Activated T-cell treated with anti-CD3 and anti-CD28 coated beads, Interleukin-2, amount 50 U/mL, for 72 hours (primary cell): ENCODE results near the gene APMAP. TPM values are rescaled to one million over a fixed set of nuclear protein-coding genes. Genes with fewer than 3 reads are reported as not detected.

ENCODE experiments used
- ATAC-seq, 2 donors: fragments of 150-1000 bp; cut with Tn5 transposase; replicated peaks in 1 of 2; 2 replicates each; pipeline ENCODE4 v1.10.0; 2021; ENCODE audit warnings: moderate library complexity in 2 of 2, mild to moderate bottlenecking in 1 of 2
- DNase-seq, 2 donors: peaks; one replicate each; pipeline ENCODE4 v3.0.0; 2021 to 2022; ENCODE audit warnings: mixed read lengths in 1 of 2
- H3K27ac Mint-ChIP-seq: one replicate; pipeline ENCODE4 v1.8.0; 2022; ENCODE audit warnings: mild to moderate bottlenecking, moderate library complexity, mixed read lengths
- H3K27me3 Mint-ChIP-seq: one replicate; pipeline ENCODE4 v1.8.0; 2022; ENCODE audit warnings: low read depth, mixed read lengths
- H3K36me3 Mint-ChIP-seq, 2 donors: one replicate each; pipeline ENCODE4 v1.8.0; 2022; ENCODE audit warnings: mixed read lengths in 2 of 2, mild to moderate bottlenecking in 1 of 2; ENCODE audit not compliant: insufficient read depth in 2 of 2
- H3K4me1 Mint-ChIP-seq: one replicate; pipeline ENCODE4 v1.8.0; 2022; ENCODE audit warnings: low read depth, mixed read lengths
- H3K4me3 Mint-ChIP-seq, 2 donors: one replicate each; pipeline ENCODE4 v1.8.0; 2022; ENCODE audit warnings: mild to moderate bottlenecking in 2 of 2, mixed read lengths in 2 of 2, moderate library complexity in 2 of 2
- H3K9me3 Mint-ChIP-seq, 2 donors: one replicate each; pipeline ENCODE4 v1.8.0; 2022; ENCODE audit warnings: mixed read lengths in 2 of 2
- total RNA-seq, 2 donors: library from RNA; stranded (reverse); gene quantifications; one replicate each; pipeline ENCODE4 v1.2.3, GENCODE V29; 2022

APMAP gene
- total RNA-seq, 2 donors from 2014 or later = 65.2 to 70.2 TPM

DNA sequence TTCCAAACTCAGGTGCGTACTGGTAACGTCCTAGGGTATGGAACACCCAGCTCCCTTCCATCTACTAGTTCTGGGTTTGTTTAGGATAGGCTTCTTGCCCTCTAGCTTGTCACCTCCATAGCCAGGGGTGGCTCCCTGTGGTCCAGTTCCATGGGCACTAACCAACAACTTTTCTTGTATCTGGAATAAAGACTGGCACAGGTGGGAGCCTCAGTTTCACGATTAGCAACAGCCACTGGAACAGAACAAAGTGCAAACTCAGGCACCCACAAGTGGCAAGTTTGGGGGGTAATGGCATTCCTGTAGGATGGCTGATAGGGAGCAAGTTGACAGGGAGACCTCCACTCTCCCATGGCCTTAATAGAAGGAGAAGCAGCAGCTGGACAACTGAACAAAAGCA lies 5.6 kb upstream of the APMAP start:
- Mint-ChIP-seq H3K27ac (no peak overlapping the region), H3K4me1 (peaks cover 26% of the 10 kb centered on the region), H3K9me3 (peaks cover 0 to 2% of the 10 kb centered on the region in 2 donors), H3K4me3 (no peak overlapping the region), H3K36me3 (peaks cover 4 to 6% of the 10 kb centered on the region in 2 donors), H3K27me3 (no peaks in the 10 kb centered on the region)
- ATAC-seq (no peak), DNase-seq (no peak)

DNA sequence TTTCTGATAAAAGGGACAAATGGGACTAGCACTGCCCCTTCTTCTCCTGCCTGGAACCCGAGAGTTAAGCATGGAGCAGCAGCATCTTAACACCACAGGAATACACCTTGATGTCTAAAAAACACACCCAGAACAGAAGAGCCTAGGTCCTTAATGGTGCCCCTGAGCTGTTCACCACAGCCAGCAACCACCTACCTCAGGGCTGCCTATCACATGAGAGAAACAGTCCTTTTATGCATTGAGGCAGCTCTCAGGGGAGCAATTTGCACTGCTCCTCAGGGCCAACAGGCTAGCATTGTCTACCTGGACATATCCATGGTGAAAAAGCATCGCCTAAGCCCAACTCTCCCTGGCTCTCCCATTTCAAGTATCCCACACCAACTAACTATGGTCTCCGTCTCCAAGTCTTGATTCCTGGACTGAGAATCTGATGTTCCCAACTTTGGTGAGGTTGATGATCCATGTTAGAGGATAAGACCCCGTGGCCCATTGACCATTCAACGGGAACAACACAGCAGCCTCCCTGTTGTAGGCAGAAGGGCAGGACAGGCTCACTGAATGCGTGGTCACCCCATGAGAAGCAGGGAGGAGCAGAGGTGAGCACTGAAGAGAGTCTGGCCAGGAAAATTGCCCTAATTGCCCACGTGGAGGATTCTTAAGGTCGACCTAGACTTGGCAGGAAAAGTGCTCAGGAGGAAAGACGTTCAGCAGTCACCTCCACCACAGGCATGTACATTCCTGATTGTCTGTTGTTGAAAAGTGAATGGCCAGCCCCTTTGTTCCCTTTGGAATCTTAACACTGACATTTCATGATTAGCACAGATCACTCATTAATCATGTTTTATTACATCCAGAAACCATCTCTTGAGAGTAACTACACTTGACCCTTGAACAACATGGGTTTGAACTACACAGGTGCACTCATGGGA lies 4.2 kb upstream of the APMAP start:
- H3K27me3 Mint-ChIP-seq = no peaks in the 10 kb centered on the region
- DNase-seq = no peak
- no peak for ATAC-seq
- H3K36me3 Mint-ChIP-seq = peaks cover 3 to 4% of the 10 kb centered on the region in 2 donors
- no peaks in the 10 kb centered on the region for H3K9me3 Mint-ChIP-seq
- no peak overlapping the region for H3K4me3 Mint-ChIP-seq
- H3K4me1 Mint-ChIP-seq = peaks cover 33% of the 10 kb centered on the region
- no peak overlapping the region for H3K27ac Mint-ChIP-seq

DNA sequence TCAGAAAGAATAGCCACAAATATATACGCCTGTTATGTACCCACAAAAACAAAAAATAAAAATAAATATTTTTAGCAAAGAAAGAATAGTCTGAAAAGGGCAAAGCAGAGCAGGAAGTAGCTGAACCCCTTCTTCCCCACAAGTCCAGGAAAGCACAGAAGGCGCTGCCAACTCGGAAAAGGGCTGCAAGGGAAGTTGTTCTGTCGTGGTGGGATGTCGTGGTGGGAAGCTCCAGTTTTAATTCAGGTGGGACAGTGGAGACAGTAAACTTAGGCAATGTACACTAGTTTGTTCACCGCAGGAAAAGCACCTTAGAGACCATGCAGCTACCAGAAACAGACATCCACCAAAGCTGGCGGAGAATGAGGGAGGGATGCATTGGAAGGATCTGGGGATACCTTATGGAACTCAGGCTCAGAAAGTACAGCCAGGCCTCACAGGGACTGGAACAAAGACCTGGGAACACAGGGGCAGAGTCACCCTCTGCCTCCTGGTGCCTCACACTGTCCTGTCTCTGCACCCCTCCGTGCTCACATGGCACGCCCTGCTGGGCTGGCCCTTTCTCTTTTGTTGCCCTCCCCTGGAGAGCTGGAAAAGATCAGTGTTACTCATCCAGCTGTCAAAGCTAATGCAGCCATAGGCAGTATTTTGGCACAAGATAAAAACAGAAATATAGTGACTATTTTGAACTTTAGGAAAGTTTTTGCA lies 3.3 kb upstream of the APMAP start:
- Mint-ChIP-seq H3K4me3 (no peak overlapping the region), H3K4me1 (peaks cover 41% of the 10 kb centered on the region), H3K27ac (no peak overlapping the region), H3K36me3 (peaks cover 5 to 6% of the 10 kb centered on the region in 2 donors), H3K27me3 (no peaks in the 10 kb centered on the region), H3K9me3 (no peaks in the 10 kb centered on the region)
- DNase-seq (no peak), ATAC-seq (no peak)

DNA sequence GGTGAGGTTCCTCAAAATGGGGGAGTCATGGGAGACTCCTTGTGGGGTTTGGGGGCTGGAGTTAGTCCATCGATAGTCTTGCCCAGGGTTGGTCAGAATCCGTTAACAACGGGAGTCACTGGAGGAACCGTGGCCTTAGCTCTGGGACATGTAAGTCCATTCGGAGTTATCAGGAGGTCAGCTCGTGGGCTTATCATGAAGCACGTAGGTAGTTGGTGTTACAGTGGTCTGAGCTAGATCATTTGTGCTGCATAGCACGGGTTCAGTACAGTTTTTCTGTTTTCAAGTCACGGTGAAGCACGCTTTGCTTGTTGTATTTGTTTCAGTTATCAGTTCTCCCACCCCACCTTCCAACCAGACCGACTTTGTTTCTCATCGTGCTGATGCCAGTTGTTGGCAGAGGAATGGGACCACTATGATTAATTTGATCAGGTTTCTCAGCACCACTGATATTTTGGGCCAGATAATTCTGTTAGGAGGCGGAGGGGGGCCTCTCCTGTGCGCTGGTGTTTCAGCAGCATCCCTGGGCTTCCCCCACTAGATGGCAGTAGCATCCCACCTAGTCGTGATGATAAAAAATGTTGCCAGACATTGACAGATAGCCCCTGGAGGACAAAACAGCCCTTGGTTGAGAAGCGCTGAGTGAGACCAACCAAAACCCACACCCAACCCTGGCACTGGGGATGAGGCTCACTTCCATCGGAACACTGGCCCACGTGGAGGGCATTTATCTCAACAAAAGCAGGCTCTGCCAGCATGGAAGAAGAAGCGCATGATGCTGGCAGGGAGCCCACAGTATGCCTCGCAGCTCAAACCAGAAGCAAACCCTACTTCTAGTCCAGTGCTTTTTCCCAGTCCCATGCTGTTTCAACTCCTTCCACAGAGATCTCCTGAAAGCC lies 2.2 kb upstream of the APMAP start:
- no peaks in the 10 kb centered on the region for H3K9me3 Mint-ChIP-seq
- DNase-seq = peak; percentile 79 to 85
- H3K36me3 Mint-ChIP-seq = peaks cover 5 to 6% of the 10 kb centered on the region in 2 donors
- no peaks in the 10 kb centered on the region for H3K27me3 Mint-ChIP-seq
- peak; percentile 25 to 31 for ATAC-seq
- H3K4me1 Mint-ChIP-seq = peaks cover 45% of the 10 kb centered on the region
- H3K4me3 Mint-ChIP-seq = peak overlapping the region; percentile 37 to 56
- H3K27ac Mint-ChIP-seq = no peak overlapping the region

DNA sequence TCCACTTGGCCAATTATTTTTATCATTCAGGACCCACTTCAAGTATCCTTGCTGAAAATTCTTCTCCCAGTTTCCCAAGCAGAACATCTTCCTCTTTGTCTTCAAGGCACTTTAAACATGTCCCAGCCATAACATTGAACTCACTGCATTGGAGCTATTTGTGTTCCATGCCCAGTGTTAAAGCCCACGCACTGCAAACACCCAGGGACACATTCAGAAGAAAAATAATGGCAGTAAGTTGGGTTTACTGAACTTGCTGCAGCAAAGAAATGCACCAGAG lies 1.6 kb upstream of the APMAP start:
- Mint-ChIP-seq H3K4me3 (peak overlapping the region; percentile 5 to 29), H3K36me3 (peaks cover 6 to 7% of the 10 kb centered on the region in 2 donors), H3K4me1 (peaks cover 51% of the 10 kb centered on the region), H3K27me3 (no peaks in the 10 kb centered on the region), H3K9me3 (no peaks in the 10 kb centered on the region), H3K27ac (no peak overlapping the region)
- ATAC-seq (no peak), DNase-seq (no peak)

DNA sequence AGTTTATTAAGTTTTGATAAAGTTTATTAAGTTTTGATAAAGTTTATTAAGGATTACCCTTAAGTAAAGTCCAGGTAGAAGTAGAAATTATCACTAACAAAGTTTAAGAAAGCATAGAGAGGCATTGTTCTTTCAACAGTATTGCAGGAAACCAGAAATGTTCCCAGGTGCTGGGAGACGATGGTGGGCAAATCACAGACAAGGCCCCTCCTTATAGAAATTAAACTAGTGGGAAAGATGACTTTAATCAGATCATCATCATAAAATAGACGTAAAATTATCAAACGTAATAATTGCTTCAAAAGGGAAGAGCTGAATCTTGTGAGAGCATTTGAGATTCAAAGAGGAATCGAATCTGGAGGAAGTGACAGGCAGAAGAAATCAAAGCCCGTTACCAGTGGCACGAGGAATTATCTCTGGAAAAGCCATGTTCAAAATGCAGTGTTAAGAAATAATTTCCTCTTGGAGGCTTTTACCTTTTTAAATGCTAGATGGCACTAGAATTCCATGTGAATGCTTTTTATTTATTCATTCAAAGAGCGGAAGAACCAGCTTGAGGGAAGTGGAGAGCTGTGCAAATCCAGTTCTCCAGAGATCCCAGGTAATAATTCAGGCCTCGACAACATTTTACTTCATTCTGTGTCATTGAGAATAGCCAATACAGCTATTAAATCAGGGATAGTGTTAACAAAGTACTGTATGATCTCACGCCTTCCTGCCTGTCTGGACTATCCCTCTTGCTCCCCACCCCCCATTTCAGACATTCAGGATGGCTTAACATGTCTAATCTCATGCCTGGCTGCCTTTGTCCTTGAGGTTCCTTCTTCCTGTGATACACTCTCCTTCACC lies 1.0 kb upstream of the APMAP start:
- Mint-ChIP-seq H3K27ac (peak overlapping the region; percentile 95), H3K27me3 (no peaks in the 10 kb centered on the region), H3K9me3 (no peaks in the 10 kb centered on the region), H3K4me3 (peak overlapping the region; percentile 58 to 96), H3K4me1 (peaks cover 57% of the 10 kb centered on the region), H3K36me3 (peaks cover 6 to 9% of the 10 kb centered on the region in 2 donors)
- DNase-seq (no peak), ATAC-seq (no peak)

DNA sequence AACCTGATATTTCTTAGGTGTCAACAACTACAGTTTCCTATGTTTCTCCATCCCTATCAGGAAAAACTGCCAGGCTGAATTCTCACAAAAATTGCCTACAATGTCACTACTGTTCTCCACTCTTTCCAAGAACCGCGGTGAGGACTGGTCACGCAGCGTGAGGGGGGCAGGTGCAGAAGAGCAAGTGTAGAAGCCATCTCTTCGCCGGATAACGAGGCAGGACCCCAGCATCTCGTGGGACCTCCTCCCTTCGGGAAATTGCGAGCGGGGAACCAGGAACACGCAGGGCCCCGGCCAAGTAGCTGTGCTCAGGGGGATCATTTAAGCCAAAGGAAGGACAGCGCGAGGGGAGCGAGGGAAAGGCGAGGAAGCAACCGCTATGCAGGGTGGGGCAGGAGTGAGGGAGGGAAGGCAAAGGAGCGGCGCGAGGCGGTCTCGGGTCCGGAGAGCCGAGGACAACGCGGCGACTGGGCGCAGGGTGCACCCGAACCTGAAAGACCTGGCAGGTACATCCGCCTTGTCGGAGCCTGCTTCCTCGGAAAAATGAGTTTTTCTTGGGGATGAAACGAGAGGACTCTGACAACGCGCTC lies 559 bp downstream of the APMAP start:
- Mint-ChIP-seq H3K4me3 (peak overlapping the region; percentile 86 to 96), H3K4me1 (peaks cover 73% of the 10 kb centered on the region), H3K36me3 (peaks cover 6 to 9% of the 10 kb centered on the region in 2 donors), H3K27ac (peak overlapping the region; percentile 95), H3K27me3 (no peaks in the 10 kb centered on the region), H3K9me3 (no peaks in the 10 kb centered on the region)
- peak; percentile 19 to 35 for DNase-seq
- peak; percentile 10 to 25 for ATAC-seq

DNA sequence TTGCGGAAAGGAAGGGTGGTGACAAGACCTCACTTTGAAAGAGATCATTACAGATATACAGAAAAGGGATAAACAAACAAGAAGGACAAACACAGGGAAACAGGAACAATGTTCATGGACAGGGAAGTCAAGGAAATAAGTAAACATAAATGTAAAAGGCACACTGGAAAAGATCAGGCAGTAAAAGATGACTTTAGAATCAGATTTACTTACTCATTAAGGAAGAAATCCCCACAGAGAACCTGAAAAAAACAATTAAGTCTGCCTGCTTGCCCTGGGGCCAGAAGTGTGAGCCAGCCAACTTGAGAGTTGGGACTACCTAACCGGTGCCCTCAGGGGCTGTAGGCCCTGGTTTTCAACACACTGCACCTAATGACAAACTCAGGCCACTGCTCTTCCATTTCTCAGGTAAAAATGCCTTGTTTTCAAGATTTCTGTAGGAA lies 1.7 kb downstream of the APMAP start:
- no peaks in the 10 kb centered on the region for H3K9me3 Mint-ChIP-seq
- H3K27me3 Mint-ChIP-seq = no peaks in the 10 kb centered on the region
- H3K4me1 Mint-ChIP-seq = peaks cover 84% of the 10 kb centered on the region
- H3K36me3 Mint-ChIP-seq = peaks cover 6 to 11% of the 10 kb centered on the region in 2 donors
- no peak for ATAC-seq
- peak overlapping the region; percentile 86 to 96 for H3K4me3 Mint-ChIP-seq
- DNase-seq = peak; percentile 16 to 19
- peak overlapping the region; percentile 95 for H3K27ac Mint-ChIP-seq

DNA sequence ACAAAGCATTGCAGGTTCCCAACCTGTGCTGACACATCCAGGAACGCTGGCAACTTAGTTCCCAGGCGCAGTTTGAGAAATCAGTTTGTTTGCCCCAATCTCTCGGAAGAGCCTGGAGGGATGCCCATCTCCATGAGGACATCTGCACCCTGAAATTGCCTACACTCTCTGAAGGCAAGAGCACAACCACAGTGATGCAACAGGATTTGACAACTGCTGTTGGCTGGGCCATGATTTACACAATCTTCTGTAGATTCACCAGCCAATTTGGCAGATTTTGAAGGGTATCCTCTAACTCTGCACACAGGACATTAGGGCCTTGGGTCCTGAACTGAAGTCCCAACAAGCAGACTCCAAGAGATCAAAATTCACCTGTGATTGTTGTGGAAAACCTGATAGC lies 3.4 kb downstream of the APMAP start:
- Mint-ChIP-seq H3K36me3 (peaks cover 6 to 11% of the 10 kb centered on the region in 2 donors), H3K9me3 (no peaks in the 10 kb centered on the region), H3K27me3 (no peaks in the 10 kb centered on the region), H3K4me3 (peak overlapping the region; percentile 62 to 69), H3K27ac (peak overlapping the region; percentile 87), H3K4me1 (peaks cover 87% of the 10 kb centered on the region)
- ATAC-seq (no peak), DNase-seq (no peak)

DNA sequence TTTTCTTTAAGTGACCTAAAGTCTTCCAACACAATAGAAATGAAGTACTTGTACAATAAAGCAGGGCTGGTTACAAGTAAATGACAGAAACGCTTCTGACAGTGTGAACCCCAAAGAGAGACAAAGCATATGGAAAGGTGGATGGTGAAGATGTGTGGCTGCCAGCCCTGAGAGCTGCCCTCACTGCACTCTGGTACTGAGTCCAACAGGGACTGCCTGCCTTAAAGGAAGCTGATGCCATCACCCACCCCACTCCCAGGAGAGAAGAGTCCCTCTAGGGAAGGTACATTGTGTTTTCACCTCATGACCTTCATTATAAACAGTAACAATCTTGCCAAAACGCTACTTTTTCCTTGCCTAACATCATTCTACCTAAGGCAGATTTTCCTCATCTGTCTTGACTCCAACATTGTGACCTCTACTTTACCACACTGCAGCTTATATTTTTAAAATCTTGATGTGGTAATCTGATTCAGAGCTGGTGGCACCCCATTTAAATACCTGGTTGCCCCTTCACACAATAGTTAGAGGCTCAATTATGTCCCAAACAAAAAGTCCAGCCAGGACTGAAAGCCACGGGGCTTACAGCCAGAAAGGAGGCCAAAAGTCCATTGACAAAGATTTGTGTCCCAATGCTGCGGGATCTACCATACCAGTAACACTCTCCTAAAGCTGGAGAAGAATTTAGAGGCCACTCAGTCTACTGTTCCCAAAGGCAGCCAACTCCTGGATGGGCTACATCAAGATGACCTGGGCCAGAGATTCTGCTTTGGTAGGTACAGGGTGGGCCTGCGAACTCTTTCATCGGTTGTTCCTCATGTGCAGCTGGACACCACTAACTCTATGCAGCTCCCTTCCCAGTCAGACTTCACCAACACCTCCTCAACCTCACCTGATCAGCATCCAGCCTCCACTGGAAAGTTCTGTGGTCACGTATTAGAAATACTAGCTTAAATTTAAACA lies 4.4 kb downstream of the APMAP start:
- Mint-ChIP-seq H3K27me3 (no peaks in the 10 kb centered on the region), H3K9me3 (no peaks in the 10 kb centered on the region), H3K27ac (peak overlapping the region; percentile 13), H3K4me1 (peaks cover 80% of the 10 kb centered on the region), H3K4me3 (peak overlapping the region in 1 of 2 donors; percentile 69), H3K36me3 (peaks cover 6 to 16% of the 10 kb centered on the region in 2 donors)
- DNase-seq (no peak), ATAC-seq (no peak)

DNA sequence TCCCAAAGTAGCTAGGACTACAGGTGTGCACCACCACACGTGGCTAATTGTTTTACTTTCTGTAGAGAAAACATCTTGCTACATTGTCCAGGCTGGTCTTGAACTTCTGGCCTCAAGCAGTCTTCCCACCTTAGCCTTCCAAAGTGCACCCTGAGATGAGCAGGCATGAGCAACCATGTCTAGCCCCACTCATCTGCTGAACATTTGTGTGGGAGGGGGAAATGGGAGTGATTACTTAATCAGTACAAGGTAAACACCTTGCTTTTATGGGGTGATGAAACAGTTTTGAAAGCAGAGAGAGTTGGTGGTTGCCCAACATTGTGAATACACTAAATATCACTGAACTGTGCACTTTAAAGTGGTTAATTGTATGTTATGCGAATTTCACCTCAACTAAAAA lies 5.3 kb downstream of the APMAP start:
- DNase-seq (peak; percentile 39 to 43), ATAC-seq (peak; percentile 72 to 77)
- no peaks in the 10 kb centered on the region for H3K27me3 Mint-ChIP-seq
- H3K36me3 Mint-ChIP-seq = peaks cover 8 to 23% of the 10 kb centered on the region in 2 donors
- peak overlapping the region in 1 of 2 donors; percentile 8 for H3K4me3 Mint-ChIP-seq
- no peaks in the 10 kb centered on the region for H3K9me3 Mint-ChIP-seq
- H3K4me1 Mint-ChIP-seq = peaks cover 77% of the 10 kb centered on the region
- H3K27ac Mint-ChIP-seq = peak overlapping the region; percentile 13
